Liver (tissue), 3 donors: ENCODE data around the gene IL13.

Experiments used
- CTCF ChIP-seq: fragments of 150-350 bp; IDR thresholded peaks from 2 replicates; pipeline ENCODE4 v1.5.1; 2017; ENCODE audit warnings: improper control_type of control experiment, low read depth, low read length; ENCODE audit not compliant: missing input control
- FOXA1 ChIP-seq: IDR thresholded peaks from 2 replicates; pipeline ENCODE4 v1.6.1; 2016; ENCODE audit warnings: antibody characterized with exemption
- GABPA ChIP-seq, 2 donors: IDR thresholded peaks in 1 of 2; conservative IDR thresholded peaks in 1 of 2; 2 replicates each; pipeline ENCODE4 v1.6.1; 2016; ENCODE audit warnings: antibody characterized with exemption in 2 of 2, mild to moderate bottlenecking in 1 of 2, moderate library complexity in 1 of 2
- JUND ChIP-seq, 2 donors: IDR thresholded peaks; 2 replicates each; pipeline ENCODE4 v1.6.1; 2016; ENCODE audit warnings: antibody characterized with exemption in 2 of 2
- TAF1 ChIP-seq: conservative IDR thresholded peaks from 2 replicates; pipeline ENCODE4 v1.6.1; 2016; ENCODE audit warnings: antibody characterized with exemption, mild to moderate bottlenecking
- YY1 ChIP-seq: IDR thresholded peaks from 2 replicates; pipeline ENCODE4 v1.6.1; 2016; ENCODE audit warnings: antibody characterized with exemption, mild to moderate bottlenecking
- donor health status: healthy.
- donor health status: healthy.

GRCh38 chr5:132687995-132688394 is 30.0 kb downstream of the IL13 start:
- TF ChIP-seq CTCF (no peak), YY1 (no peak), TAF1 (no peak), JUND (IDR thresholded peaks at IDR 0.05) (no peak), GABPA (IDR thresholded peaks at IDR 0.05 in 1 of 2, conservative IDR thresholded peaks at IDR 0.05 in 1 of 2) (no peak), FOXA1 (no peak)
